Gastrocnemius medialis (tissue), 4 donors: Measurements from ENCODE around the gene EVC2.

Source experiments
- POLR2A ChIP-seq, 2 donors: fragments of 450-650 bp; IDR thresholded peaks; one replicate each; pipeline ENCODE4 v1.6.1; 2017; ENCODE audit warnings: antibody characterized with exemption in 2 of 2, mild to moderate bottlenecking in 2 of 2, moderate library complexity in 2 of 2
- TF ChIP-seq, protein P1 (sequence below), 5 experiments: fragments of 450-650 bp in 3 of 5; fragments of 200-600 bp in 2 of 5; sonication (generic) in 2 of 5; IDR thresholded peaks in 4 of 5; conservative IDR thresholded peaks in 1 of 5; 1 replicate in 4 of 5; 2 replicates in 1 of 5; pipeline ENCODE4 v1.5.1; 2016 to 2019; ENCODE audit warnings: antibody characterized with exemption in 5 of 5, mild to moderate bottlenecking in 3 of 5, moderate library complexity in 3 of 5

DNA sequence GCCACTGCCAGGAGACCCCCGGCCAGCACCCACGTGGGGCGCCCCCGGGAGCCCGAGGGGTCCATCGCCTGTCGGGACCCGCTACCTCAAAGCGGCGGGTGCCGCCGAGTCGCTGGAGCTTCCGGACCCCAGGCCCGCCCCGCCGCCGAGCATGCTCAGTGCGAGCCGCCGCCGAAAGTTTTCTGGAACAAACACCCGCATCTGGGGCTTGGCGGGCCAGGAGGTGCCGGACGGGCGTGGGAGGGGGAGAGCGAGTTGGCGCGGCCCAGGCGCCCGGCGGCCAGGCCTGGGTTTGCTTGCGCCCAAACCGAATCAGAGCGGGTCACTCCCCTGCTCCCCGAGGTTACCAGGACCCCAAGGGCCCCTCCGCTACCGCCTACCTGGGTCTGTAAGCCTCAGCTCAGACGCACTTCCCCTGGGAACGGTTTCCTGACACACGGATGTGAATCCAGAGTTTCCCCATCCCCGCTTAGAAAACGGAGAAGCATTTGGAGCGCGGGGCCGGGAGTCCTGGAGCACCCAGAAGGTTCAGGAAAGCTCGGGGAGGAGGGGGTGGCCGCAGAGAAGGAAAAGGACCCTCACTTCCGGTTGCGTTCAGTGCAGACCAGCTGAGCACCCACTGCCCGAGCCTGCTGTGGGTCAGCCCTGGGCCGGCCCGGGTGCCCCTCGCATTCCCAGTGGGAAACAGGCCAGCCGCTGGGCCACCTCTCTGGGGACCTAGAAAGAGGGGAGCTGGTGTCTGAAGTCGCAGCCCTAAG is at the start of gene EVC2:
- TF ChIP-seq POLR2A (IDR thresholded peaks at IDR 0.05): peak; percentile 12 to 19
- TF ChIP-seq, protein P1, sequence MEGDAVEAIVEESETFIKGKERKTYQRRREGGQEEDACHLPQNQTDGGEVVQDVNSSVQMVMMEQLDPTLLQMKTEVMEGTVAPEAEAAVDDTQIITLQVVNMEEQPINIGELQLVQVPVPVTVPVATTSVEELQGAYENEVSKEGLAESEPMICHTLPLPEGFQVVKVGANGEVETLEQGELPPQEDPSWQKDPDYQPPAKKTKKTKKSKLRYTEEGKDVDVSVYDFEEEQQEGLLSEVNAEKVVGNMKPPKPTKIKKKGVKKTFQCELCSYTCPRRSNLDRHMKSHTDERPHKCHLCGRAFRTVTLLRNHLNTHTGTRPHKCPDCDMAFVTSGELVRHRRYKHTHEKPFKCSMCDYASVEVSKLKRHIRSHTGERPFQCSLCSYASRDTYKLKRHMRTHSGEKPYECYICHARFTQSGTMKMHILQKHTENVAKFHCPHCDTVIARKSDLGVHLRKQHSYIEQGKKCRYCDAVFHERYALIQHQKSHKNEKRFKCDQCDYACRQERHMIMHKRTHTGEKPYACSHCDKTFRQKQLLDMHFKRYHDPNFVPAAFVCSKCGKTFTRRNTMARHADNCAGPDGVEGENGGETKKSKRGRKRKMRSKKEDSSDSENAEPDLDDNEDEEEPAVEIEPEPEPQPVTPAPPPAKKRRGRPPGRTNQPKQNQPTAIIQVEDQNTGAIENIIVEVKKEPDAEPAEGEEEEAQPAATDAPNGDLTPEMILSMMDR (IDR thresholded peaks at IDR 0.05 in 4 of 5, conservative IDR thresholded peaks at IDR 0.05 in 1 of 5): no peak
